Subcutaneous adipose tissue (tissue), 4 donors: ENCODE measurements around the gene MARCHF3. TPM values are rescaled to one million over a fixed set of nuclear protein-coding genes. Genes with fewer than 3 reads are reported as not detected.

Source experiments
- CTCF ChIP-seq: fragments of 450-650 bp; IDR thresholded peaks from one replicate; pipeline ENCODE4 v1.5.1; 2016; ENCODE audit warnings: low read depth, mild to moderate bottlenecking, control low read depth, antibody characterized with exemption, moderate library complexity
- total RNA-seq, 4 donors: library from RNA; depleted of rRNA; stranded (reverse); fragments of >200 nt; gene quantifications; one replicate each; pipeline ENCODE4 v1.1.0, GENCODE V29; 2016

The MARCHF3 gene
- total RNA-seq, 4 donors from 2014 or later: 5.8 to 30.7 (median 14.6) TPM

- TF ChIP-seq CTCF: no peak
These were observed 39.9 kb upstream of the MARCHF3 start for GRCh38 chr5:127070243-127070642.

GRCh38 chr5:127068493-127069214 is 38.3 kb upstream of the MARCHF3 start:
- no peak for TF ChIP-seq CTCF

GRCh38 chr5:127066721-127067120 is 36.4 kb upstream of the MARCHF3 start:
- TF ChIP-seq CTCF: no peak

- TF ChIP-seq CTCF: no peak
These were observed 34.0 kb upstream of the MARCHF3 start for GRCh38 chr5:127064253-127064840.

- TF ChIP-seq CTCF: no peak
These were observed 33.0 kb upstream of the MARCHF3 start for GRCh38 chr5:127063257-127063913.

GRCh38 chr5:127061956-127062355 is 31.6 kb upstream of the MARCHF3 start:
- no peak for TF ChIP-seq CTCF

GRCh38 chr5:127061537-127061936 is 31.2 kb upstream of the MARCHF3 start:
- TF ChIP-seq CTCF: no peak
